Small intestine (tissue), 7 donors: ENCODE data around the gene CNOT1. TPM values are rescaled to one million over a fixed set of nuclear protein-coding genes. Genes with fewer than 3 reads are reported as not detected.

Experiments used
- DNase-seq, 2 donors: peaks; one replicate each; pipeline versions ENCODE4 v3.0.0 to v3.0.0-alpha.2; 2013
- FAIRE-seq: peaks from 2 replicates; lab custom pipeline; 2012; peaks lifted over from hg19 to GRCh38; lab: Jason Lieb, UNC
- H3K27ac ChIP-seq, 3 donors: one replicate each; pipeline ENCODE4 v1.5.1; 2013; ENCODE audit warnings: low read length in 2 of 3, mild to moderate bottlenecking in 2 of 3, control low read depth in 1 of 3, inconsistent platforms in 1 of 3, low read depth in 1 of 3, moderate library complexity in 1 of 3
- H3K27me3 ChIP-seq, 3 donors: one replicate each; pipeline ENCODE4 v1.6.1; 2013; ENCODE audit warnings: low read length in 3 of 3, inconsistent platforms in 1 of 3; ENCODE audit not compliant: control insufficient read depth in 3 of 3, insufficient read depth in 3 of 3
- H3K36me3 ChIP-seq, 3 donors: one replicate each; pipeline ENCODE4 v1.6.1; 2013; ENCODE audit warnings: low read length in 3 of 3, inconsistent platforms in 1 of 3, low read depth in 1 of 3, mild to moderate bottlenecking in 1 of 3, moderate library complexity in 1 of 3; ENCODE audit not compliant: control insufficient read depth in 3 of 3, insufficient read depth in 2 of 3
- H3K4me1 ChIP-seq, 3 donors: one replicate each; pipeline ENCODE4 v1.6.1; 2013; ENCODE audit warnings: low read length in 2 of 3, inconsistent platforms in 1 of 3, low read depth in 1 of 3, mild to moderate bottlenecking in 1 of 3, moderate library complexity in 1 of 3; ENCODE audit not compliant: control insufficient read depth in 3 of 3, insufficient read depth in 2 of 3
- H3K4me3 ChIP-seq, 3 donors: one replicate each; pipeline ENCODE4 v1.5.1; 2013; ENCODE audit warnings: low read length in 3 of 3, control low read depth in 1 of 3, inconsistent platforms in 1 of 3, low read depth in 1 of 3, mild to moderate bottlenecking in 1 of 3, moderate library complexity in 1 of 3
- H3K9me3 ChIP-seq, 2 donors: one replicate each; pipeline ENCODE4 v1.6.1; 2013; ENCODE audit warnings: low read depth in 1 of 2, low read length in 1 of 2; ENCODE audit not compliant: control insufficient read depth in 2 of 2, insufficient read depth in 1 of 2
- WGBS, 3 donors: extraction: QIAGEN DNeasy Blood & Tissue Kit; methylation state at CpG; one replicate each; pipeline ENCODE4 v1.1.7; 2013; 5-methylcytosine and 5-hydroxymethylcytosine counted together
- polyA plus RNA-seq, 4 donors: library from polyadenylated mRNA; stranded (reverse) in 3 of 4; unstranded in 1 of 4; fragments of 200-250 nt in 3 of 4; fragments of 120-200 nt in 1 of 4; gene quantifications; one replicate each; pipeline versions ENCODE4 v1.2.1 to v1.2.3, GENCODE V29; 2013
- donor health status: healthy with polysubstance abuse.
- donor health status: control.
- donor health status: control.
- donor health status: Bipolar disorder and iron deficiency.
- donor health status: healthy.

CNOT1 gene
- polyA plus RNA-seq, 4 donors, result 79.4 to 190 (median 105) TPM

DNA sequence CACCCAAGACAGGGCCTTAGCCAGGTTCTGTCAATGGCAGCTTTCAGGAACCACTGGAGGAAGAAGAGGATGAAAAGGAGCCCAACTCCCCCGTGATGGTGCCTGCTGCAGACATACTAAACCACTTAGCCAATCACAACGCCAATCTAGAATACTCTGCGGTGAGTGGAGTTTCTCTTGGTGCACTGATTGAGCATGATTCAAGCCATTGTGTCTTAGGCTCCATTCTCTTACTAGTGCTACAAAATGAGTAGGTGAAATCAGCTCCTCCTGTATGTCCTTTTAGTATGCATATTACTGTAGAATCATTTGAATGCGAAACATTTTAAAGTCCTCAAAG is 112.9 kb downstream of the CNOT1 start:
- H3K4me1 ChIP-seq, result peaks cover 3 to 12% (median 3%) of the 10 kb centered on the region in 3 donors
- H3K27me3 ChIP-seq, result no peaks in the 10 kb centered on the region
- WGBS, 3 donors, result 79 to 87% (median 80%) methylated on average over 4 of the region's 4 CpGs
- DNase-seq (no peak), FAIRE-seq (no peak)
- peak overlapping the region in 1 of 3 donors; percentile 22 for H3K27ac ChIP-seq
- peaks cover 9 to 42% (median 13%) of the 10 kb centered on the region in 3 donors for H3K36me3 ChIP-seq
- no peaks in the 10 kb centered on the region for H3K9me3 ChIP-seq
- H3K4me3 ChIP-seq, result no peak overlapping the region

DNA sequence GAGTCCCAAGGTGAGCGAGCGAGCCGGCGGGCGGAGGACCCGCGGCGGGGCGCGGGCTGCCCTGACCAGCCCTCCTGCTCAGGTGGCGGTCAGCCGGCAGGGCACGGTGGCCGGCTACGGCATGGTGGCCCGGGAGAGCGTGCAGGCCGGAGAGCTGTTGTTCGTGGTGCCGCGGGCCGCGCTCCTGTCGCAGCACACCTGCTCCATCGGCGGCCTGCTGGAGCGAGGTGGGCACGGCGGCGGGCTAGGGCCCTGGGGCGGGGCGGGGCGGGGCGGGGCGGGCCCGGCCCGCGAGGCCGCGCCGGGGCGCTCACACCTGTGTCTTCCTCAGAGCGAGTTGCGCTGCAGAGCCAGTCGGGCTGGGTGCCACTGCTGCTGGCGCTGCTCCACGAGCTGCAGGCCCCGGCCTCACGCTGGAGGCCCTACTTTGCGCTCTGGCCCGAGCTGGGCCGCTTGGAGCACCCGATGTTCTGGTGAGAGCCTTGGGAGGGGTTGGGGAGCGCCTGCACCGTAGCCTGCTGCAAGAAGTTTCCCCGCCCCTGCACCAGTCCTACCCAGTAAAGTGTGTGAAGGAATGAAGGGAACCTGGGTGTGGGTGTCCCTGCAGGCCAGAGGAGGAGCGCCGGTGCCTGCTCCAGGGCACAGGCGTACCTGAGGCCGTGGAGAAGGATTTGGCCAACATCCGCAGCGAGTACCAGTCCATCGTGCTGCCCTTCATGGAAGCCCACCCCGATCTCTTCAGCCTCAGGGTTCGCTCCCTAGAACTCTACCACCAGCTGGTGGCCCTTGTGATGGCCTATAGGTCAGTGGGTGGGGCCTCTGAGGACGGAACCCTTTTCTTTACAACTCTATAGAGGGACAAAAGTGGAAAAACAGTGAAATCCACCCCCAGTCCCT is 113.5 kb downstream of the CNOT1 start:
- Histone ChIP-seq H3K36me3 (peaks cover 9 to 42% (median 12%) of the 10 kb centered on the region in 3 donors), H3K4me3 (peak overlapping the region; percentile 76 to 92 (median 89)), H3K4me1 (peaks cover 3 to 12% (median 3%) of the 10 kb centered on the region in 3 donors), H3K27me3 (no peaks in the 10 kb centered on the region), H3K27ac (peak overlapping the region; percentile 82 to 88 (median 82)), H3K9me3 (no peaks in the 10 kb centered on the region)
- DNase-seq (peak; percentile 65 to 75), FAIRE-seq (no peak)
- 13 to 15% (median 13%) methylated on average over 39 to 66 of the region's 66 CpGs for WGBS, 3 donors

DNA sequence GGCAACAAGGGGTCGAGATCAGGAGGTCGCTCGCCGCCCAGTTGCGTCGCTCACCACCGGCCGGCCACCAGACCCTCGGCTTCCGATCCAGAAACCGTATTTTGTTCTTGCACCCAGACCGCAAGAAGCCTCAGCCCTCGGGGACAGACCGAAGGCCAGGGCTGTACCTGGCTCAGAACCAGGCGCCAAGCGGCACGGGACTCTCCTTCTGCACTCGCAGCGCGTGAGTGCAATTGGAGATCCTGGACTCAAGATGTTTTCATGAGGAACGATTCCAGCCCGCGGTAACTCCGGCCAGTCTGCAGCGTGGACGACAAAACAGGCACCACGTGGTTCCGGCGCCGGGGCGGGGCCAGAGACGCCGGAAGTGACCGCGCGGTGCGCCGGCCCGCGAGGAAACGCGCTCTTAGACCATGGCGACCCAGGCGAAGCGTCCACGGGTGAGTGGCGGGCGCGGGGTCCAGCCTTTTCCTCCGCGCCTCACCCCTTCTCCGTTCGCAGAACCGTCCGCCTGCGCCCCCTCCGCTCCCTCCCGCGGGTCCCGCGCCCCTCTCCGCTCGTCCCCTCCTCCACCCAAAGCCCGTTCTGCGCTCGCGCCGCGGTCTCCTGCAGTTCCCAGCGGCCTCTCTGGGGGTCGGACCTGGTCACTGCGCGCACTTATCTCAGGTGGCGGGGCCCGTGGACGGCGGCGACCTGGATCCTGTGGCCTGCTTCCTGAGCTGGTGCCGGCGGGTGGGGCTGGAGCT is 114.3 kb downstream of the CNOT1 start, which contains the start of gene SETD6:
Gene SETD6 (plus strand): TSS at position 393 of the 746 bp plus-strand sequence. CDS start 21 bp downstream, at position 414.
- no peak for FAIRE-seq
- Histone ChIP-seq H3K36me3 (peaks cover 5 to 44% (median 9%) of the 10 kb centered on the region in 3 donors), H3K27me3 (no peaks in the 10 kb centered on the region), H3K27ac (peak within 1 kb of the TSS; percentile 82 to 88 (median 82)), H3K9me3 (no peaks in the 10 kb centered on the region), H3K4me1 (peaks cover 3 to 12% (median 3%) of the 10 kb centered on the region in 3 donors), H3K4me3 (peak within 1 kb of the TSS; percentile 76 to 92 (median 89))
- 0 to 2% (median 1%) methylated on average over 58 to 80 of the region's 80 CpGs for WGBS, 3 donors
- peak; percentile 81 to 96 for DNase-seq

DNA sequence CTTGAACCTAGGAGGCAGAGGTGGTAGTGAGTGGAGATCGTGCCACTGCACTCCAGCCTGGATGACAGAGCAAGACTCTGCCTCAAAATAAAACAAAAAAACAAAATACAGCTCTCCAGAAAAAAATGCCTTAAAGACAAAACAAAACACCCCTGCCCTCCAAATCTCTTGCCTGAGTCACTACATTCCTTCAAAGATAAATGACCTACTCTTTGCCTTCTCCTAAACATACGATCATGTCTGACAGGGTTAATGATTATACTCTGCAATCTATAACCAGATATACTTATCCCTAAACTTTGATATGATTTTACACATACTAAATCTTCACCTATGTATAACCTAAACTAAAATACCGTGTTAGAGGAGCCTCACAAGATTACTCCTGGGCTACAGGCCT is 115.8 kb downstream of the CNOT1 start:
- WGBS, 3 donors, result 32 to 71% (median 48%) methylated on average over 3 of the region's 3 CpGs
- H3K27me3 ChIP-seq, result no peaks in the 10 kb centered on the region
- FAIRE-seq, result no peak

DNA sequence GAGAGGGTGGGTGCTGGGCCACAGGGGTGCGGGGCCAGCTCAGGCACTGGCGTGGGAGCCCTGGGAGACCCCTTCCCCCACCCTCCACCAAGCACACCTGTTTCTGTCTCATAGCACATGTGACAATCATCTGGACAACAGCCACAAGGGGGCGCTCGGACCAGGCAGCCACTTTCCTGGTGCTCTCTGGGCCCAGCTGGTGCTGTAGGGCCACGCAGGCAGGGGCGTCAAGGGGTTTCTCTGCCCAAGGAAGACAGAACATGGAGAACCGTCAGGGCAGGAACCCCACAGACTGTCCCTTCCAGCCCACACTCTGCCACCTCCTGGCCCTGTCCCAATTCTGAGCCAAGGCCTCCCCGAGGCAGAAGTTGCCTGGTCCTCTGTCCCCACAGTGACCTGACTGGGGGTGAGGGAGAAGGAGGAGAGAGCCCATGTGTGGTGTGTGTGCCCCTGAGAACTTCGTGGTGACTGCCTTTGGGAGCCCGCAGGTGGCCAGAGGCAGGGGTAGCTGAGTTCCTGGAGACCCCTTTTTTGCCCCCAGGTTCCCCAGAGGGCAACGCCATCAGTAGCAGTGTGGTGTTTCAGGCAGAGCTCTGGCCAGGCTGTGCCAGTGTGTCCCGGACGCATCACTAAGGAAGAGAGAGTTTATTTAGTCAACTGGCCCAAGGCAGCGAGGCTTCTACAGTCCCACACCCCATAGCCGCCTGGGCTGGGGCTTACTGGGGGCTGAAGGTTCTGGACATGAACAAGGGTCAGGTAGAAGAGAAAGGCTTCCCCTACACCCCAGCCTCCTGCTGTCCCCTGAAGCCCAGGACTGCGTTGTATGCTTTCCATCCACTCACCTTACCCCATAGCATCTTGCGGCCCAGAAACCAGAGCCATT is 117.5 kb downstream of the CNOT1 start:
- peaks cover 3 to 12% (median 3%) of the 10 kb centered on the region in 3 donors for H3K4me1 ChIP-seq
- FAIRE-seq (no peak), DNase-seq (peak; percentile 70 to 76)
- H3K9me3 ChIP-seq, result no peaks in the 10 kb centered on the region
- H3K27ac ChIP-seq, result no peak overlapping the region
- 53 to 56% (median 53%) methylated on average over 16 to 17 of the region's 17 CpGs for WGBS, 3 donors
- H3K36me3 ChIP-seq, result peaks cover 0 to 39% (median 0%) of the 10 kb centered on the region in 3 donors
- no peak overlapping the region for H3K4me3 ChIP-seq
- H3K27me3 ChIP-seq, result no peaks in the 10 kb centered on the region

More for the DNA sequence above, 115.8 kb downstream of the CNOT1 start:
- DNase-seq, result no peak
- no peak overlapping the region for H3K4me3 ChIP-seq
- H3K27ac ChIP-seq, result no peak overlapping the region
- peaks cover 0 to 49% (median 3%) of the 10 kb centered on the region in 3 donors for H3K36me3 ChIP-seq
- H3K4me1 ChIP-seq, result peaks cover 3 to 12% (median 3%) of the 10 kb centered on the region in 3 donors
- H3K9me3 ChIP-seq, result no peaks in the 10 kb centered on the region

DNA sequence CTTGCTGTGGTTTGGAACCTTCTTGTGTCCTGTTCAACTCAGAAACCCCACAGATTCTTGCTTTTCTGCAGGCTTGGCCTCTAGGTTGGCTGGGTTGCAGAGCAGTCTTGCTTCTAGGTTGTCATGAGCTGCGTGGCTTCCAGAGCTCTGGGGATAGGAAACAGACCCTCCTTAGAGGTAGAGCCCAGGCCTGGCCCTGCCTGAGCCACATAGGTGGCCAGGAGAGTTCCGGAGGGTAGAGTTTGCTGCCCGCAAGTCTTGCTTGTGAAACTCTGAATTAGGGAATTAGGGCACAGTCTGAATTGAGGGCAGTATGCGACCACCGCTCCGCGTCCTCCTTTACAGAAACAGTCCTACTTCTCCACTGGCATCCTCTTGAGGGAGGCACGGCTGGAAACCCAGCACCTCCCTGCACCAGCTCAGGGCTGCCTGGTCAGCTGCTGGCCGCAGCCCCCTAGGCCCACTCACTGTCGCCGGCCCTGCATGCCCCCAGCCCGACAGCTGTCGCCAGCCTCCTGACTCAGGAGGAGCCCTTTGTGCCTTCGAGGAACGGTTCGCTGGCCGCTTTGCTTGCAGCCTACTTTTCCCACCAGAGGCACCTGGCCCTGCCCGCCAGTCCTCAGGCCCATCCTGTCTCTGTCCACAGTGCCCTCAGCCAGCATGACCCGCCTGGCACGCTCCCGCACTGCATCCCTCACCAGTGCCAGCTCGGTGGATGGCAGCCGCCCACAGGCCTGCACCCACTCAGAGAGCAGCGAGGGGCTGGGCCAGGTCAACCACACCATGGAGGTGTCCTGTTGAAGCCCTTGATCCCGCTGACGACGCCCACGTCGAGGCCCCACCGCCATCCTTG is 118.6 kb downstream of the CNOT1 start:
- no peaks in the 10 kb centered on the region for H3K9me3 ChIP-seq
- FAIRE-seq, result no peak
- WGBS, 3 donors, result 89 to 90% (median 90%) methylated on average over 30 of the region's 30 CpGs
- H3K27ac ChIP-seq, result no peak overlapping the region
- DNase-seq, result no peak
- H3K36me3 ChIP-seq, result peaks cover 0 to 30% (median 0%) of the 10 kb centered on the region in 3 donors
- H3K27me3 ChIP-seq, result no peaks in the 10 kb centered on the region
- no peak overlapping the region for H3K4me3 ChIP-seq
- peaks cover 0 to 5% (median 0%) of the 10 kb centered on the region in 3 donors for H3K4me1 ChIP-seq

DNA sequence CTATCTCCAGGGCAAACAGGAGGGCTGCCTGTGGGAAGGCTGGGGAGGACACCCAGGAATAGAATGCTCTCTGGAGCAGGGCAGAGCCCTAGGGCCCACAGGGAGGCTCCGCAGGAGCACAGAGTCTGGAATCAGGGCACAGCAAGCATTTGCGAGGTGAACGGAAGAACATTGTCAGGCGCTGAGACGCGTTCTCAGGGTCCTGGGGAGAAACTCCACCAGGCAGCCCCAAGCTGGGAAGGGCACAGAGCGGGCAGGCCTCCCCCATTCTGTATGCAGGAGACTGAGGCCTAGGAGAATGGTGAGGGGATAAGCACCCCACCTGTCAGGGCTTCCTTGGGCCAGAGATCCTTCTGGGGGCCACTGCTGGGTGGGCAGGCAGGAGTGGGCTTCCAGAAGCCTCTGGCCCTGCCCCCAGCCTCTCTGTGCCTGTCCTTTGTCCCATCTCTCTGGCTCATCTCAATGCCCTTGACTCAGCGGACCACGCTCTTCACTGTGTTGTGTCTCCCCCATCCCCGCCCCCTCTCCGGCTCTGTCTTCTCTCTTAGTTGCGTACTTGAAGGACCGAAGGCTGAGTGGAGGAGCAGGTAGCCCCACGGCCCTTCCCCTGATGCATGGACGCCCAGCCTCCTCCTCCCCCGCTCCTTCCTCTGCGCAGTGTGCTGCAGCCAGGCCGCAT is 119.4 kb downstream of the CNOT1 start:
- Histone ChIP-seq H3K9me3 (no peaks in the 10 kb centered on the region), H3K4me1 (peaks cover 0 to 5% (median 0%) of the 10 kb centered on the region in 3 donors), H3K4me3 (no peak overlapping the region), H3K36me3 (peaks cover 0 to 30% (median 0%) of the 10 kb centered on the region in 3 donors), H3K27ac (no peak overlapping the region), H3K27me3 (no peaks in the 10 kb centered on the region)
- FAIRE-seq (no peak), DNase-seq (no peak)
- WGBS, 3 donors, result 91 to 97% (median 93%) methylated on average over 18 of the region's 18 CpGs
